NT2/D1 (cell line): ENCODE data around the gene SCRN2.

Source experiments
- DNase-seq: peaks from one replicate; pipeline ENCODE4 v3.0.0-alpha.2; 2011; ENCODE audit warnings: low read depth, low spot score
- H3K27me3 ChIP-seq: 2 replicates; pipeline ENCODE4 v1.6.0; 2011; ENCODE audit warnings: mild to moderate bottlenecking; ENCODE audit not compliant: insufficient read length, insufficient read depth
- H3K36me3 ChIP-seq: 2 replicates; pipeline ENCODE4 v1.6.1; 2011; ENCODE audit warnings: mild to moderate bottlenecking, low read length, mixed read lengths; ENCODE audit not compliant: insufficient read depth, insufficient read length
- H3K4me1 ChIP-seq: 2 replicates; pipeline ENCODE4 v1.5.1; 2011; ENCODE audit not compliant: insufficient read depth, insufficient read length
- H3K4me3 ChIP-seq: 2 replicates; pipeline ENCODE4 v1.5.1; 2011; ENCODE audit warnings: low read depth; ENCODE audit not compliant: insufficient read length
- H3K9ac ChIP-seq: 2 replicates; pipeline ENCODE4 v1.6.0; 2011; ENCODE audit warnings: low read depth; ENCODE audit not compliant: insufficient read length
- H3K9me3 ChIP-seq: 2 replicates; pipeline ENCODE4 v1.5.1; 2011; ENCODE audit warnings: mild to moderate bottlenecking, low read length; ENCODE audit not compliant: insufficient read depth
- SUZ12 ChIP-seq: IDR thresholded peaks from 2 replicates; pipeline ENCODE4 v1.6.1; 2011; ENCODE audit not compliant: insufficient read length, insufficient read depth; ENCODE audit errors: extremely low read depth
- YY1 ChIP-seq: IDR thresholded peaks from 2 replicates; pipeline ENCODE4 v1.6.1; 2011; ENCODE audit not compliant: insufficient read length, insufficient read depth
- ZNF274 ChIP-seq: IDR thresholded peaks from 2 replicates; pipeline ENCODE4 v1.6.1; 2011; ENCODE audit warnings: mild to moderate bottlenecking, low read depth, low read length

Gene SCRN2

GRCh38 chr17:47867813-47868533 lies 26.9 kb upstream of the SCRN2 start:
- Histone ChIP-seq H3K36me3 (no peaks in the 10 kb centered on the region), H3K9ac (no peak overlapping the region), H3K27me3 (peaks cover 18% of the 10 kb centered on the region), H3K4me1 (peaks cover 4% of the 10 kb centered on the region), H3K9me3 (no peaks in the 10 kb centered on the region; the same call in 1 of the 2 replicates), H3K4me3 (no peak overlapping the region)
- DNase-seq = no peak
- TF ChIP-seq SUZ12 = no peak

- H3K9me3 ChIP-seq = no peaks in the 10 kb centered on the region; the same call in 1 of the 2 replicates
- DNase-seq = no peak
- H3K36me3 ChIP-seq = no peaks in the 10 kb centered on the region
- H3K9ac ChIP-seq = no peak overlapping the region
- H3K27me3 ChIP-seq = peaks cover 16% of the 10 kb centered on the region
- H3K4me1 ChIP-seq = peaks cover 4% of the 10 kb centered on the region
- TF ChIP-seq YY1 = no peak
- no peak for TF ChIP-seq ZNF274
- no peak for TF ChIP-seq SUZ12
- no peak overlapping the region for H3K4me3 ChIP-seq
These were observed 25.9 kb upstream of the SCRN2 start for GRCh38 chr17:47866941-47867340.

GRCh38 chr17:47864791-47865216 lies 23.7 kb upstream of the SCRN2 start:
- peaks cover 4% of the 10 kb centered on the region for H3K4me1 ChIP-seq

GRCh38 chr17:47862621-47863440 lies 21.8 kb upstream of the SCRN2 start:
- H3K4me1 ChIP-seq = no peaks in the 10 kb centered on the region
- H3K9me3 ChIP-seq = no peaks in the 10 kb centered on the region; the same call in 1 of the 2 replicates
- no peak overlapping the region for H3K4me3 ChIP-seq
- no peaks in the 10 kb centered on the region for H3K36me3 ChIP-seq
- H3K27me3 ChIP-seq = peaks cover 6% of the 10 kb centered on the region
- DNase-seq = no peak
- no peak for TF ChIP-seq YY1
- TF ChIP-seq SUZ12 = no peak
- no peak overlapping the region for H3K9ac ChIP-seq

More at GRCh38 chr17:47864791-47865216, 23.7 kb upstream of the SCRN2 start:
- no peak for DNase-seq
- TF ChIP-seq ZNF274 (no peak), SUZ12 (no peak), YY1 (no peak)
- Histone ChIP-seq H3K4me3 (no peak overlapping the region), H3K27me3 (peaks cover 3% of the 10 kb centered on the region), H3K9ac (no peak overlapping the region), H3K36me3 (no peaks in the 10 kb centered on the region), H3K9me3 (no peaks in the 10 kb centered on the region; the same call in 1 of the 2 replicates)

GRCh38 chr17:47860386-47860785 lies 19.3 kb upstream of the SCRN2 start:
- H3K4me3 ChIP-seq = no peak overlapping the region
- no peaks in the 10 kb centered on the region for H3K4me1 ChIP-seq
- H3K9ac ChIP-seq = no peak overlapping the region
- no peak for DNase-seq
- no peaks in the 10 kb centered on the region for H3K36me3 ChIP-seq
- TF ChIP-seq YY1 = no peak
- no peak for TF ChIP-seq SUZ12
- TF ChIP-seq ZNF274 = no peak
- H3K9me3 ChIP-seq = no peaks in the 10 kb centered on the region; the same call in 1 of the 2 replicates
- peaks cover 7% of the 10 kb centered on the region for H3K27me3 ChIP-seq

GRCh38 chr17:47857551-47858455 lies 16.7 kb upstream of the SCRN2 start:
- no peak overlapping the region for H3K9ac ChIP-seq
- H3K4me1 ChIP-seq = no peaks in the 10 kb centered on the region
- peaks cover 29% of the 10 kb centered on the region for H3K27me3 ChIP-seq
- no peaks in the 10 kb centered on the region for H3K9me3 ChIP-seq
- no peaks in the 10 kb centered on the region for H3K36me3 ChIP-seq
- no peak for TF ChIP-seq ZNF274
- TF ChIP-seq SUZ12 = no peak
- no peak for TF ChIP-seq YY1
- no peak for DNase-seq
- no peak overlapping the region for H3K4me3 ChIP-seq

- peaks cover 39% of the 10 kb centered on the region for H3K27me3 ChIP-seq
- no peaks in the 10 kb centered on the region for H3K9me3 ChIP-seq
- H3K36me3 ChIP-seq = no peaks in the 10 kb centered on the region
- no peak for DNase-seq
- TF ChIP-seq SUZ12 (no peak), ZNF274 (no peak), YY1 (no peak)
- H3K4me1 ChIP-seq = no peaks in the 10 kb centered on the region
- no peak overlapping the region for H3K4me3 ChIP-seq
- H3K9ac ChIP-seq = no peak overlapping the region
These were observed 15.8 kb upstream of the SCRN2 start for GRCh38 chr17:47856830-47857229.
